ENCODE data around the gene CALHM4.
A peak's percentile ranks its signal among the peaks of the same experiment; 100 is the strongest.

DNA sequence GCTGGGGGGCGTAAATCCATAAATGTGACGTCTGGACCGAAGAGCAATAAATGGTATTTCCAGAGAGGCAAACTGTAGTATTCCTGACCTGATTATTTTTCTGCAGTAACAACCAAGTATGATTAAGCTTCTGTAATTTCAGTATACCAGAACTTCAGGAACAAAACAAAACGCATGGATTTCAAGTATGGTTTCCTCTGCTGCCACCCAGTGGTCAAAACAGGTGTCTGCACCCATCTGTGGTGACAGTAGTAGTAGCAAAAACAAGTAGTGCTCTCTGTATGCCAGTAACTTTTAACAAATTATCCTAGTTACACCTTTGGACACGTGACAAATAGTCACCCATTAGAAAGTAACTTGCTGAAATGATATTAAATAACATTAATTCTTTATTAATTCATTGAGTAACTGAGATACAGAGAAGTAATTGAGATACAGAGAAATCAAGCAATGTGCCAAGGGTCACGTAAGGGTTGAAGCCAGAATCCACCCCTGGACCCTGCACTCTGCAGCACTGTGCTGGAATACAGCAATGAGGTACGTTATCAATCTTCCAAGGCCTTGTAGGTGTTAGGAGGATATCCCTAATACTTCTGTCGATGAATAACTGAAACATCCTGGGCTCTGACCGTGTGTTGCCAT, 7.9 kb downstream of the CALHM4 start:
- TF ChIP-seq, protein P1, sequence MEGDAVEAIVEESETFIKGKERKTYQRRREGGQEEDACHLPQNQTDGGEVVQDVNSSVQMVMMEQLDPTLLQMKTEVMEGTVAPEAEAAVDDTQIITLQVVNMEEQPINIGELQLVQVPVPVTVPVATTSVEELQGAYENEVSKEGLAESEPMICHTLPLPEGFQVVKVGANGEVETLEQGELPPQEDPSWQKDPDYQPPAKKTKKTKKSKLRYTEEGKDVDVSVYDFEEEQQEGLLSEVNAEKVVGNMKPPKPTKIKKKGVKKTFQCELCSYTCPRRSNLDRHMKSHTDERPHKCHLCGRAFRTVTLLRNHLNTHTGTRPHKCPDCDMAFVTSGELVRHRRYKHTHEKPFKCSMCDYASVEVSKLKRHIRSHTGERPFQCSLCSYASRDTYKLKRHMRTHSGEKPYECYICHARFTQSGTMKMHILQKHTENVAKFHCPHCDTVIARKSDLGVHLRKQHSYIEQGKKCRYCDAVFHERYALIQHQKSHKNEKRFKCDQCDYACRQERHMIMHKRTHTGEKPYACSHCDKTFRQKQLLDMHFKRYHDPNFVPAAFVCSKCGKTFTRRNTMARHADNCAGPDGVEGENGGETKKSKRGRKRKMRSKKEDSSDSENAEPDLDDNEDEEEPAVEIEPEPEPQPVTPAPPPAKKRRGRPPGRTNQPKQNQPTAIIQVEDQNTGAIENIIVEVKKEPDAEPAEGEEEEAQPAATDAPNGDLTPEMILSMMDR (conservative IDR thresholded peaks at IDR 0.05; ENCODE audit: low read depth in 2 of 2): peak; percentile 93 to 97
- no peak for TF ChIP-seq STAT1 (IDR thresholded peaks at IDR 0.05; ENCODE audit: unreplicated experiment)
- no peak for TF ChIP-seq POLR2AphosphoS5 (IDR thresholded peaks at IDR 0.05; ENCODE audit: low read depth)
- no peak for TF ChIP-seq EZH2 (IDR thresholded peaks at IDR 0.05; ENCODE audit: low read depth, unreplicated experiment)
- no peak for TF ChIP-seq EZH2phosphoT487 (IDR thresholded peaks at IDR 0.05; ENCODE audit: unreplicated experiment)

All from GM23338 (cell line).